Adrenal gland (tissue), 12 donors: ENCODE data around the gene FAM131A. TPM values are rescaled to one million over a fixed set of nuclear protein-coding genes. Genes with fewer than 3 reads are reported as not detected.

ENCODE experiments used
- DNase-seq, 7 donors: peaks; one replicate each; pipeline ENCODE4 v3.0.0-alpha.2; 2019 to 2020
- H3K27ac ChIP-seq, 5 donors: fragments of 200-600 bp; sonication (generic) in 4 of 5; 1 replicate in 3 of 5; 2 replicates in 2 of 5; pipeline versions ENCODE4 v1.5.1 to v1.8.0; 2016 to 2020; ENCODE audit warnings: mild to moderate bottlenecking in 1 of 5
- H3K27me3 ChIP-seq: fragments of 200-600 bp; 2 replicates; pipeline ENCODE4 v1.8.0; 2021
- H3K36me3 ChIP-seq, 2 donors: fragments of 200-600 bp; replicated peaks in 1 of 2; 1 replicate in 1 of 2; 2 replicates in 1 of 2; pipeline versions ENCODE4 v1.5.1 to v1.8.0; 2018 to 2022
- H3K4me1 ChIP-seq, 2 donors: fragments of 200-600 bp; replicated peaks in 1 of 2; 1 replicate in 1 of 2; 2 replicates in 1 of 2; pipeline versions ENCODE4 v1.5.1 to v1.8.0; 2018 to 2021
- H3K4me3 ChIP-seq, 4 donors: fragments of 200-600 bp; sonication (generic) in 3 of 4; one replicate each; pipeline ENCODE4 v1.5.1; 2016 to 2018
- H3K9me3 ChIP-seq, 3 donors: fragments of 200-600 bp; sonication (generic) in 1 of 3; replicated peaks in 1 of 3; 1 replicate in 2 of 3; 2 replicates in 1 of 3; pipeline versions ENCODE4 v1.5.1 to v1.8.0; 2016 to 2021
- CTCF ChIP-seq, 6 experiments: fragments of 450-650 bp in 4 of 6; fragments of 200-600 bp in 2 of 6; sonication (generic) in 1 of 6; IDR thresholded peaks; 1 replicate in 5 of 6; 2 replicates in 1 of 6; pipeline versions ENCODE4 v1.5.1 to v1.8.0; 2016 to 2021; ENCODE audit warnings: antibody characterized with exemption in 6 of 6, mild to moderate bottlenecking in 2 of 6, moderate library complexity in 1 of 6
- POLR2A ChIP-seq, 2 donors: fragments of 450-650 bp; IDR thresholded peaks; one replicate each; pipeline ENCODE4 v1.6.1; 2017; ENCODE audit warnings: antibody characterized with exemption in 2 of 2, mild to moderate bottlenecking in 2 of 2, moderate library complexity in 1 of 2
- WGBS, 4 donors: extraction: QIAGEN DNeasy Blood & Tissue Kit in 2 of 4; methylation state at CpG; one replicate each; pipeline versions ENCODE4 v1.1.5 to v1.1.7; 2013 to 2017; 5-methylcytosine and 5-hydroxymethylcytosine counted together
- intact Hi-C, 2 donors: fragments of 100-400 bp; cut with DNase I; formaldehyde crosslinking; loops; one replicate each; pipeline versions ENCODE4 v1.14.1 to v1.15.0; 2022 to 2023
- polyA plus RNA-seq, 3 donors: library from polyadenylated mRNA; stranded (reverse); fragments of 200-250 nt in 2 of 3; fragments of 350-450 nt in 1 of 3; fragmentation: Illumina TruSeq in 1 of 3; extraction: RNeasy Lipid Tissue Mini Kit (QIAGEN cat#74804) in 1 of 3; gene quantifications; one replicate each; pipeline ENCODE4 v1.2.3, GENCODE V29; 2013 to 2014
- total RNA-seq, 9 donors: library from RNA; depleted of rRNA in 4 of 9; stranded (reverse); fragments of >200 nt in 4 of 9; fragments of 120-200 nt in 1 of 9; fragmentation: NEBNext Ultra II Directional in 1 of 9; extraction: Animal tissue kit (Norgen Biotek cat#: 25700) in 1 of 9; gene quantifications; one replicate each; pipeline versions ENCODE4 v1.1.0 to v1.2.4, GENCODE V29; 2013 to 2023
- donor health status: healthy with polysubstance abuse.
- donor health status: Bipolar disorder and iron deficiency.
- donor health status: DM: yes; HTN: yes; CAD: no.
- donor health status: DM: no; HTN: no; CAD: no.
- donor health status: DM: no; HTN: no; CAD: no.
- donor health status: DM: yes; HTN: yes; CAD: no.

The FAM131A gene
- total and polyA plus RNA-seq, 12 donors = 13.3 to 43.0 (median 33.7) TPM

GRCh38 chr3:184341925-184342324 lies 4.5 kb downstream of the FAM131A start:
- Histone ChIP-seq H3K27me3 (no peaks in the 10 kb centered on the region), H3K4me1 (peaks cover 12 to 29% of the 10 kb centered on the region in 2 donors), H3K4me3 (no peak overlapping the region), H3K27ac (no peak overlapping the region), H3K36me3 (peaks cover 0 to 36% of the 10 kb centered on the region in 2 donors), H3K9me3 (no peaks in the 10 kb centered on the region)
- TF ChIP-seq CTCF (IDR thresholded peaks at IDR 0.05) (no peak), POLR2A (IDR thresholded peaks at IDR 0.05) (no peak)
- intact Hi-C loops = loop anchor here in 1 of 2 donors (5.0 kb wide), 1 partner anchor 35 kb away; no protein-coding TSS in a partner anchor
- no peak for DNase-seq
- WGBS, 4 donors = 72 to 86% (median 78%) methylated on average over 7 of the region's 7 CpGs

GRCh38 chr3:184343200-184343876 lies 5.9 kb downstream of the FAM131A start:
- no peak overlapping the region for H3K4me3 ChIP-seq
- 69 to 75% (median 71%) methylated on average over 4 to 5 of the region's 5 CpGs for WGBS, 4 donors
- intact Hi-C loops = loop anchor here in 1 of 2 donors (5.0 kb wide), 1 partner anchor 36 kb away; no protein-coding TSS in a partner anchor
- no peaks in the 10 kb centered on the region for H3K9me3 ChIP-seq
- DNase-seq = no peak
- H3K36me3 ChIP-seq = peaks cover 0 to 36% of the 10 kb centered on the region in 2 donors
- H3K27me3 ChIP-seq = no peaks in the 10 kb centered on the region
- no peak overlapping the region for H3K27ac ChIP-seq
- TF ChIP-seq CTCF (IDR thresholded peaks at IDR 0.05) (no peak), POLR2A (IDR thresholded peaks at IDR 0.05) (no peak)
- H3K4me1 ChIP-seq = peaks cover 6 to 15% of the 10 kb centered on the region in 2 donors

GRCh38 chr3:184344579-184345316 lies 7.3 kb downstream of the FAM131A start:
- TF ChIP-seq POLR2A (IDR thresholded peaks at IDR 0.05) = no peak
- TF ChIP-seq CTCF (IDR thresholded peaks at IDR 0.05) = no peak
- Histone ChIP-seq H3K4me1 (peaks cover 6 to 15% of the 10 kb centered on the region in 2 donors), H3K27ac (peak overlapping the region in 4 of 5 donors; percentile 6 to 84 (median 59)), H3K27me3 (no peaks in the 10 kb centered on the region), H3K4me3 (no peak overlapping the region), H3K36me3 (peaks cover 0 to 36% of the 10 kb centered on the region in 2 donors), H3K9me3 (no peaks in the 10 kb centered on the region)
- intact Hi-C loops = loop anchor here in 1 of 2 donors (5.0 kb wide), 1 partner anchor 37 kb away; no protein-coding TSS in a partner anchor
- 58 to 95% (median 71%) methylated on average over 8 to 24 of the region's 24 CpGs for WGBS, 4 donors
- DNase-seq = no peak
